Activated CD4-positive, alpha-beta T cell treated with anti-CD3 and anti-CD28 coated beads, Interleukin-2, Interleukin-6, amounts not matched to agents 100 ng/mL and 50 ng/mL, durations not matched to agents 16 hours and 8 hours (primary cell): ENCODE measurements around the gene FAM107B.
"Not testable (repeated sequence)": the region's sequence is repeated elsewhere in the genome, so short reads cannot be mapped to it uniquely, and the experiment has no call there.

Experiments used
- DNase-seq: peaks from one replicate; pipeline ENCODE4 v3.0.0-alpha.2; 2020

FAM107B gene

DNA sequence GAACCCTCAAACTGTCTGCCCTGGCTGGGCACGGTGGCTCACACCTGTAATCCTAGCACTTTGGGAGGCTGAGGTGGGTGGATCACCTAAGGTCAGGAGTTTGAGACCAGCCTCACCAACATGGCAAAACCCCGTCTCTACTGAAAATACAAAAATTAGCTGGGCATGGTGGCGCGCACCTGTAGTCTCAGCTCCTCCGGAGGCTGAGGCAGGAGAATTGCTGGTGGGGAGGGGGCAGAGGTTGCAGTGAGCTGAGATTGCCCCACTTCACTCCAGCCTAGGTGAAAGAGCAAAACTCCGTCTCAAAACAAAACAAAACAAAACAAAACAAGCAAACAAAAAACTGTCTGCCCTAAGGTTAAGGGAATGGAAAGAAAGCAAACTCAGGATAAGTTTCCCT, 115.6 kb downstream of the FAM107B start:
- DNase-seq: not testable (repeated sequence)

DNA sequence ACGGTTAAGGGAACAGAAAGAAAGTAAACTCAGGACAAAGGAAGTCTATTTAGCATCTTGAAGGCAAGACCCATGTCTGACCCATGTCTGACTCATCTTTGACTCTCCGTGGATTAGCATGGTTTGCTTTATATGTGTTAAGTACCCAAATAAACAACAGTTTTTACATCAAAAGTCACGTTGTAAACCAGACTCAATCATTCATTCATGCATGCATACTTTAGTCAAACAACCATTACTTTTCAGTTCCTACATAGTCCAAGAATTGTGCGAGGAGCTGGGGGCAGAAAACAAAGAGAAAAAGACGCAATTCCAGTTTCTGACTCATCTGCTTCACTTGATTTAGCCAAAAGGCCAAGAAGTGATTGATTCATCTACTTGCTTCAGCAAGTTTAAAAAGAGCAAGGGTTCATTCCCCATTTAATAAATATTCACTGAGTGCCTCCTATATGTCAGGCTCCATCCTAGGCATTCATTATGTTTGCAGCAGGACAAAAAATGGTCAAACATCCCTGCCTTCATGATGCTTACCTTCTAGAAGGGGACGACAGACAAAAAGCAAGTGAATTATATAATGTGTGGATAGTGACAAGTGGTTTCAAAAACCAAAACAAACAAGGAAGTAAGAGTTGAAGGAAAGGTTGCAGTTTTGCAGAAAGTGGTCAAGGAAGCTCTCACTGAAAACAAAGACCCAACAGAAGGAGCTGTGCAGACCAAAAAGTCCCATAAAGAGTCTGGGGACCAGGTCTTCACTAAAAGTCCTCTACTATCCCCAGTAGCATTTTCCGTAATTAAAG, 116.2 kb downstream of the FAM107B start:
- DNase-seq: peak; percentile 41

- no peak for DNase-seq
Measured at GRCh38 chr10:14656052-14656730, 118.5 kb downstream of the FAM107B start.

DNA sequence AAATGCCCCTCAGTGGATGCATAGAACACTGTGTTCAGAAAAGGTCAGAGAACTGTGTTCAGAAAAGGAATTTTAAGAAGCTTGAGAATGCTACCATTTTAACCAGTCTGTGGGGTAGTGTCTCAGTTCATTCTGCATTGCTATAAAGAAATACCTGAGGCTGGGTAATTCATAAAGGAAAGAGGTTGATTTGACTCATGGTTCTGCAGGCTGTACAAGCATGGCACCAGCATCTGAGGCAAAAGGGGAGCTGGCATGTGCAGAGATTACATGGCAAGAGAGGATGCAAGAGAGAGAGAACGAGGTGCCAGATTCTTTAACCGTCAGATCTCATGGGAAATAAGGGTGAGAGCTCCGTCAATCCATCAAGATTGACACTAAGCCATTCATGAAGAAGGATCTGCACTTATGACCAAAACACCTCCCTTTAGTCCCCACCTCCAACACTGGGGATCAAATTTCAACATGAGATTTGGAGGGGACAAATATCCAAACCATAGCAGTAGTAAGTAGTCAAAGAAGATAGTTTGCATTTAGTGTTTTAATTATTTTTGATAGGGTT, 119.8 kb downstream of the FAM107B start:
- DNase-seq: no peak

- DNase-seq: no peak
Measured at GRCh38 chr10:14653271-14654161, 121.2 kb downstream of the FAM107B start.

- DNase-seq: no peak
Measured at GRCh38 chr10:14652816-14653215, 121.9 kb downstream of the FAM107B start.

DNA sequence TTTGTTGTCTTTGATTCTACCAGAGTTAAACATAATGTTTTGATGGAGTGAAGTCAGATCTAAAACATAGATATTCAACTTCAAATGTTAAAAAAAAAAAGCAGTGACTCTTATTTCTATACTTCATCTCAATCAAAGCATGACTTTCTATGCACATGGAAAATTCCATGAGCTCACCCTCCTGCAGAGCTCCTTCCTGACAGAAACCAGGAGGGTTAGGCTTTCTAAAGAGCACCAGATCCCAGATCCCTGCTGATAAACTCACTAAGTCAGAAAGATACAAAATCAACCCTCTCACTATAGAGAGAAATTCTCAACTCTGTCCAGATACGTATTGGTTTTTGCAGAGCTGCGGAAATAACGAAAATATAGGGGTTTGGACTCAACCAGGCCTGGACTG, 122.6 kb downstream of the FAM107B start:
- no peak for DNase-seq

GRCh38 chr10:14649739-14650138, 125.0 kb downstream of the FAM107B start:
- no peak for DNase-seq

- DNase-seq: no peak
Measured at GRCh38 chr10:14648946-14649345, 125.8 kb downstream of the FAM107B start.

GRCh38 chr10:14648005-14648765, 126.5 kb downstream of the FAM107B start:
- DNase-seq: peak; percentile 77

GRCh38 chr10:14645239-14645960, 129.3 kb downstream of the FAM107B start:
- peak; percentile 55 for DNase-seq

GRCh38 chr10:14639637-14640036, 135.1 kb downstream of the FAM107B start:
- no peak for DNase-seq

- no peak for DNase-seq
Measured at GRCh38 chr10:14635043-14635710, 139.5 kb downstream of the FAM107B start.

- not testable (repeated sequence) for DNase-seq
Measured at GRCh38 chr10:14634572-14634971, 140.1 kb downstream of the FAM107B start.

DNA sequence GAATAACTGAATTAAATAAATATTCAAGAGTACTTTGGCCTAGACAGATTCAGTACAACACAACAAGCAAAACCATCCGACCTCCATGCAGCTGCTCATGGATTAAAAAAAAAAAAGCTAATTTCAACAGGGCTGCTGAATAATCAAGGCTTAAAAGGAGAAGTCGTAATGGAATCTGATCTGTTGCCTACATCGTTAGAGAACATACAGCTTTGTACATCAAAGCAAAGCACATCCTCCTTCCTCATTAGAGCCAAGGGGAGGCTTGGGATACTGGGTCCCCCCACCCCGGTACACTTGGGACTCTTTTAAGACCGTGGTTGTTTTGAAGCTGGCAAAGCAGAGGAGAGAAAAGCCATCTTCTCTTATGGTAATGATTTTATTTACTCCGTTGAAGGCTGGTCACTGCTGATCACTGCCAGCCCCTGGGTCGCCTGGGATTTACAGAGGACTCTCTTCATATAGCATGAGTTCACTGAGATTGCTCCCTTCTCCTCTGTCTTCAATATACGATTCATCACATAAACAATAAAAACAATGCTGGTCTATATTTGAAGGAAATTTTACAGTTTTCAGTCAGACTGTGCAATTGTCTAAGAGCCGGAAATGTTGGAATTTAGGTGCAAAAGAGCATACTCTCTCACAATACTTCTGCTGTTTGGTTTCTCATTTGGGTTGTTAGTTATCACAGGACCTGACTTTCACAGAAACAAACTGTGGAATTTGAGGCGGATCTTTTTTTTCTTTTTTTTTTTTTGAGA, 148.8 kb downstream of the FAM107B start:
- no peak for DNase-seq

DNA sequence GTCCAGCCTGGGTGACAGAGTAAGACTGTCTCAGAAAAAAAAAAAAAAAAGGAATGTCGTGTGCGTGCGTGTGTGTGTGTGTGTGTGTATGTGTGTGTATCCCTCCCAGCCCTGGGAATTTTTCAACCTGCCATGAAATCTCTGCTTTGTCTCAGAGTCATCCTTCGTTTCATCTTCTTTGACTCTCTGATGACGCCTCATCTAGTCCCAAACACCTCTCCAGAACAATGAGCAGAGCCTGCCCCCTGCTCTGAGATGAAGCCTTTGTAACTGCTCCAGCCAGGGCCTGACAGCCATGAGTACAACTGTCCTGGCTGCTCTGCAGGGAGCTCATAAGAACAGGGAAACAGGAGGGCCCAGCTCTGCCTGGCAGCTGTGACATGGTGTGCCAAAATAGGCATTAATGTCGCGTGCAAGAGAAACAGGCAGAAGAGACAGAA, 149.5 kb downstream of the FAM107B start:
- no peak for DNase-seq

DNA sequence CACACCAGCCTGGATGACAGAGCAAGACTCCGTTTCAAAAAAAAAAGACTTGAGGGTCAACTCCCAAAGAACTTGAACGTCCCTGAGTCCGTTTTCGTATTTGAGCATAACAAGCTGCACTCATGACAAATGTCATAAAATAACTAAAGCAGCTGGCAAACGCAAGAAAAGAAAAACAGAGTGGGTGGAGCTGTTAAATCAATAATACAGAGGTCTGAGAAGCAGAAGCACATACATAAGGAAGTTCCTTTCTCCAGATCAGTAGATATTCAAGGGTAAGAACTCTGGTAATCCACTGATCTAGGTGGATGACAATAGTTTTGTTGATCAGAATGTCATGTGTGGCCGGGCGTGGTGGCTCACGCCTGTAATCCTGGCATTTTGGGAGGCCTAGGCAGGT, 150.1 kb downstream of the FAM107B start:
- DNase-seq: no peak

GRCh38 chr10:14623931-14624330, 150.8 kb downstream of the FAM107B start:
- DNase-seq: no peak

DNA sequence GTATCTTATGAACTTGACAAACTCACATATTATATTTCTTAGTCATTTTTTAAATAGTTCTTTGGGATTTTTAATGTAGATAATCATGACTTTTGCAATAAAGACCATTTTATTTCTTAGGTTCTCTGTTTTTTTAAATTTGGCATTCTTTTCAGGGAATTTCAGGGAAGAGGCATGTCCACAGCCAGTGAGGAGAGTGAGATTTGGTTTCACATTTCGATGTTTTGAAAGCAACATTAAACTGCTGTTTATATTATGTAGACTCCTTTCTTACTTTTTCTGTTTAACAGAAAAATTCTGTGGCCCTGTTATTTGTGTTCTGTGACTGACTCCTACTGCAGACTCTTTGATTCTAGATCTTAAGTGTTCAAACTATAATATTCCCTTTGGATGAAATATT, 153.7 kb downstream of the FAM107B start:
- DNase-seq: no peak

GRCh38 chr10:14618674-14619073, 156.0 kb downstream of the FAM107B start:
- DNase-seq: no peak
